ENCODE results near the gene PLXNA4.

GRCh38 chr7:132179681-132180080, 396.6 kb downstream of the PLXNA4 start:
- TF ChIP-seq CTCF (IDR thresholded peaks at IDR 0.05) (no peak), EP300 (IDR thresholded peaks at IDR 0.05) (no peak), POLR2AphosphoS5 (IDR thresholded peaks at IDR 0.05) (no peak)

Measured in gastroesophageal sphincter (tissue), 3 donors.